HL-60 (cell line): Measurements from ENCODE around the gene CIAO3.

Experiments used
- CTCF ChIP-seq: IDR thresholded peaks from one replicate; pipeline ENCODE4 v1.5.1; 2011; ENCODE audit warnings: low read length, control low read depth, inconsistent platforms; ENCODE audit not compliant: insufficient read depth
- POLR2AphosphoS5 ChIP-seq: IDR thresholded peaks from 2 replicates; pipeline ENCODE4 v1.6.1; 2012; ENCODE audit warnings: low read depth

DNA sequence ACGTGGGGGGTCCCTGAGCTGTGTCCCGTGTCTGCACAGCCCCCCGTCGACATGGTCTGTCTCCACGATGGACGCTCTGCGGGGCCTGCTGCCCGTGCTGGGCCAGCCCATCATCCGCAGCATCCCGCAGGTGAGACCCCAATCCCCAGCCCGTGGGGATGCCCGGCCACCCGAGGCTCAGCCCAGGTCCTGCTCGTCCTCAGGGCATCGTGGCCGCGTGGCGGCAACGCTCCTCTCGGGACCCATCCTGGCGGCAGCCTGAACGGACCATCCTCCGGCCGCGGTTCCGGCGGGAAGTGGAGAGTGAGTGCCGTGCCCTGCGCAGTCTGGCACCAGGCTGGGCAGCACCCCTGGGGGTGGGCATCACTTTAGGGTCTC, 24.7 kb upstream of the CIAO3 start:
- TF ChIP-seq CTCF: no peak
- TF ChIP-seq POLR2AphosphoS5: no peak
